IMR-90 (cell line): Measurements from ENCODE around the gene SPTY2D1. TPM values are rescaled to one million over a fixed set of nuclear protein-coding genes. Genes with fewer than 3 reads are reported as not detected.

Experiments used
- ATAC-seq: fragments of 200-7000 bp; cut with Tn5 transposase; 2 replicates; pipeline ENCODE4 v1.9.1; 2020; ENCODE audit warnings: low read depth, mild to moderate bottlenecking, moderate library complexity
- BruUV-seq: library from RNA; stranded (reverse); fragments of 400-500 nt; replicated peaks from 2 replicates; lab custom pipeline; 2021; lab: Mats Ljungman, UMichigan
- CTCF ChIA-PET: fragments of 300-600 bp; formaldehyde crosslinking; extraction: SDS; loops from one replicate; lab custom pipeline; 2021; ENCODE audit warnings: antibody characterized with exemption; lab: Yijun Ruan, JAX
- POLR2A ChIA-PET: fragments of 300-600 bp; sonication (Branson Sonifier 250); formaldehyde crosslinking; loops from one replicate; lab custom pipeline; 2022; ENCODE audit warnings: antibody characterized with exemption; ENCODE audit not compliant: unreplicated experiment; lab: Charles Lee
- DNase-seq: peaks from one replicate; pipeline ENCODE4 v3.0.0; 2013
- H2AFZ ChIP-seq: replicated peaks from 2 replicates; pipeline ENCODE3; 2013; ENCODE audit warnings: low read length, mild to moderate bottlenecking; ENCODE audit not compliant: poor library complexity
- H2AK5ac ChIP-seq: 2 replicates; pipeline ENCODE4 v1.6.1; 2013; ENCODE audit warnings: low read depth, low read length, inconsistent platforms
- H2AK9ac ChIP-seq: replicated peaks from 2 replicates; pipeline ENCODE3; 2013; ENCODE audit warnings: mild to moderate bottlenecking, low read depth, low read length, moderate library complexity; ENCODE audit not compliant: poor library complexity
- H2BK120ac ChIP-seq: 2 replicates; pipeline ENCODE4 v1.6.1; 2013; ENCODE audit warnings: low read depth, low read length, inconsistent platforms
- H2BK15ac ChIP-seq: 3 replicates; pipeline ENCODE4 v1.6.1; 2013; ENCODE audit warnings: low read depth, low read length, inconsistent platforms
- H2BK20ac ChIP-seq: 2 replicates; pipeline ENCODE4 v1.6.1; 2013; ENCODE audit warnings: low read depth, mild to moderate bottlenecking, inconsistent platforms, low read length, moderate library complexity
- H2BK5ac ChIP-seq: 2 replicates; pipeline ENCODE4 v1.6.1; 2013; ENCODE audit warnings: mild to moderate bottlenecking, low read depth, low read length, inconsistent platforms; ENCODE audit not compliant: poor library complexity, severe bottlenecking
- H3K14ac ChIP-seq: replicated peaks from 2 replicates; pipeline ENCODE4 v1.6.1; 2013; ENCODE audit warnings: low read depth, low read length, inconsistent platforms
- H3K18ac ChIP-seq: 2 replicates; pipeline ENCODE4 v1.6.1; 2013; ENCODE audit warnings: low read depth, low read length, control low read depth
- H3K23ac ChIP-seq: 2 replicates; pipeline ENCODE4 v1.6.1; 2013; ENCODE audit warnings: low read depth, low read length, inconsistent platforms
- H3K27ac ChIP-seq: 2 replicates; pipeline ENCODE4 v1.5.1; 2013; ENCODE audit warnings: mild to moderate bottlenecking, control low read depth, low read length; ENCODE audit not compliant: insufficient read depth
- H3K27me3 ChIP-seq: 2 replicates; pipeline ENCODE4 v1.6.1; 2013; ENCODE audit warnings: low read length; ENCODE audit not compliant: control insufficient read depth, insufficient read depth
- H3K36me3 ChIP-seq: 2 replicates; pipeline ENCODE4 v1.6.1; 2013; ENCODE audit warnings: low read length, mixed read lengths; ENCODE audit not compliant: control insufficient read depth, insufficient read depth
- H3K4ac ChIP-seq: 2 replicates; pipeline ENCODE4 v1.6.1; 2013; ENCODE audit warnings: low read depth, low read length, inconsistent platforms
- H3K4me1 ChIP-seq: 2 replicates; pipeline ENCODE4 v1.6.1; 2013; ENCODE audit warnings: low read length, mixed read lengths; ENCODE audit not compliant: control insufficient read depth, insufficient read depth
- H3K4me2 ChIP-seq: 2 replicates; pipeline ENCODE4 v1.6.1; 2013; ENCODE audit warnings: low read depth, mild to moderate bottlenecking, control low read depth, low read length, moderate library complexity
- H3K4me3 ChIP-seq: 2 replicates; pipeline ENCODE4 v1.5.1; 2013; ENCODE audit warnings: low read depth, mild to moderate bottlenecking, control low read depth, low read length, moderate library complexity; ENCODE audit not compliant: insufficient read depth
- H3K56ac ChIP-seq: 2 replicates; pipeline ENCODE4 v1.6.1; 2013; ENCODE audit warnings: low read length, inconsistent platforms; ENCODE audit not compliant: insufficient read depth; ENCODE audit errors: extremely low read depth
- H3K79me1 ChIP-seq, 2 experiments: 2 replicates each; pipeline ENCODE4 v1.6.1; 2013; ENCODE audit warnings: low read length in 2 of 2, inconsistent platforms in 1 of 2, low read depth in 1 of 2
- H3K9ac ChIP-seq: 2 replicates; pipeline ENCODE4 v1.6.1; 2013; ENCODE audit warnings: low read depth, low read length, control low read depth
- H3K9me1 ChIP-seq: 2 replicates; pipeline ENCODE4 v1.6.1; 2013; ENCODE audit warnings: low read length, inconsistent platforms; ENCODE audit not compliant: insufficient read depth
- H3K9me3 ChIP-seq: 2 replicates; pipeline ENCODE4 v1.6.1; 2013; ENCODE audit warnings: low read length; ENCODE audit not compliant: control insufficient read depth, insufficient read depth
- H4K20me1 ChIP-seq: 2 replicates; pipeline ENCODE4 v1.6.1; 2013; ENCODE audit warnings: low read length, inconsistent platforms; ENCODE audit not compliant: insufficient read depth
- H4K5ac ChIP-seq: 2 replicates; pipeline ENCODE4 v1.6.1; 2013; ENCODE audit warnings: mild to moderate bottlenecking, low read depth, low read length, control low read depth
- H4K8ac ChIP-seq, 2 experiments: 2 replicates each; pipeline ENCODE4 v1.6.1; 2013; ENCODE audit warnings: low read depth in 2 of 2, low read length in 2 of 2, control low read depth in 1 of 2, inconsistent platforms in 1 of 2
- H4K91ac ChIP-seq: 2 replicates; pipeline ENCODE4 v1.6.1; 2013; ENCODE audit warnings: low read depth, low read length, inconsistent platforms; ENCODE audit not compliant: insufficient read depth
- CEBPB ChIP-seq: IDR thresholded peaks from 2 replicates; pipeline ENCODE4 v1.6.1; 2012; ENCODE audit warnings: low read depth, low read length, improper control_type of control experiment
- CHD1 ChIP-seq: IDR thresholded peaks from 2 replicates; pipeline ENCODE4 v1.6.1; 2012; ENCODE audit warnings: low read depth, low read length, improper control_type of control experiment
- MAFK ChIP-seq: IDR thresholded peaks from 2 replicates; pipeline ENCODE4 v1.6.1; 2012; ENCODE audit warnings: low read depth, low read length, improper control_type of control experiment
- POLR2A ChIP-seq: IDR thresholded peaks from 2 replicates; pipeline ENCODE4 v1.6.1; 2012; ENCODE audit warnings: mild to moderate bottlenecking, low read depth, low read length
- WGBS, 2 experiments: methylation state at CpG; one replicate each; pipeline versions ENCODE4 v1.1.5 to v1.1.7; 2013; ENCODE audit warnings: missing lambda C conversion rate in 2 of 2; ENCODE audit not compliant: insufficient read length in 1 of 2; ENCODE audit errors: extremely low coverage in 2 of 2; 5-methylcytosine and 5-hydroxymethylcytosine counted together
- dilution Hi-C: fragments of 300-500 bp; cut with HindIII; formaldehyde crosslinking; loops from one replicate; pipeline ENCODE4 v1.14.3; 2018; ENCODE audit warnings: low sequenced_read_pairs; ENCODE audit not compliant: unreplicated experiment
- in situ Hi-C: fragments of 300-500 bp; cut with MboI; formaldehyde crosslinking; loops from 3 replicates; pipeline ENCODE4 v1.14.3; 2019; ENCODE audit warnings: low sequenced_read_pairs, inconsistent platforms, mixed read lengths
- intact Hi-C: fragments of 100-400 bp; cut with micrococcal nuclease; formaldehyde crosslinking; loops from 2 replicates; pipeline ENCODE4 v1.10.0; 2022
- polyA plus RNA-seq, 3 experiments: library from polyadenylated mRNA; depleted of rRNA; stranded (reverse); fragments of >200 nt; gene quantifications; 2 replicates each; pipeline ENCODE4 v1.2.3, GENCODE V29; 2012; ENCODE audit warnings: low replicate concordance in 1 of 3
- total RNA-seq: library from RNA; depleted of rRNA; stranded (reverse); fragments of >200 nt; gene quantifications from 2 replicates; pipeline ENCODE4 v1.2.3, GENCODE V29; 2012

Gene SPTY2D1
- total and polyA plus RNA-seq, 2 of the 4 experiments (the other 2 are of a cell fraction) = 10.3 to 36.6 TPM

DNA sequence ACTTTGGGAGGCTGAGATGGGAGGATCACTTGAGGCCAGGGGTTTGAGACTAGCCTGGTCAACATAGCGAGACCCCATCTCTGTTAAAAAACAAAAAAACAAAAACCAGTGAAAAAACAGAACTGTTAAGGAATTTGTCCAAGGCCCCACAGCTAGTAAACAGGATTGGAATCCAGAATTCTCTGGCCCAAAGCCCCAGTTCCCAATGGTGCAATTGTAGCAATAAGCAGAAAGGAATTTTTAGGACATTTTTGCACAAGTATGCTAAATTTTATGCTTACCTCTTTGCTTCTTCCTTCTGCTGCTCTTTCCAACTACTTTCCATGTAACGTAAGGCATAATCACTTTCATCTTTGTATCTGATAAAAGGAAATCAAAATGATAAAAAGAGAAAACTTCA, 22.9 kb downstream of the SPTY2D1 start:
- H3K9ac ChIP-seq = no peak overlapping the region
- no peak overlapping the region for H2BK5ac ChIP-seq
- H2BK20ac ChIP-seq = no peak overlapping the region
- H2BK120ac ChIP-seq = no peak overlapping the region
- H2BK15ac ChIP-seq = no peak overlapping the region
- peaks cover 7% of the 10 kb centered on the region for H3K4me1 ChIP-seq
- no peak overlapping the region for H2AFZ ChIP-seq
- H3K14ac ChIP-seq = no peak overlapping the region
- ATAC-seq = peak; percentile 42; the same call in 1 of the 2 replicates
- no peak overlapping the region for H3K4me3 ChIP-seq
- H3K9me1 ChIP-seq = peaks cover 9% of the 10 kb centered on the region; the same call in 1 of the 2 replicates
- no peak overlapping the region for H3K23ac ChIP-seq
- no peaks in the 10 kb centered on the region for H3K27me3 ChIP-seq
- dilution Hi-C loops = no loop called here
- H3K9me3 ChIP-seq = no peaks in the 10 kb centered on the region
- H4K20me1 ChIP-seq = peaks cover 12% of the 10 kb centered on the region; the same call in 1 of the 2 replicates
- ChIA-PET POLR2A (no interaction called here), CTCF (interaction anchor here (0.7 kb wide), 1 partner anchor 658 kb away, joined by 4 read pairs; no protein-coding TSS in a partner anchor)
- no peak overlapping the region for H4K91ac ChIP-seq
- BruUV-seq = no TSS peak
- no peak overlapping the region for H4K8ac ChIP-seq
- peak overlapping the region; percentile 54; the same call in 1 of the 2 replicates for H4K5ac ChIP-seq
- no peak overlapping the region for H2AK9ac ChIP-seq
- DNase-seq = peak; percentile 18
- no peak overlapping the region for H3K4me2 ChIP-seq
- no CpG with 5 or more reads among the region's 2 CpGs for WGBS, 2 experiments
- peaks cover 36% of the 10 kb centered on the region for H3K36me3 ChIP-seq
- peak overlapping the region; percentile 64; the same call in 1 of the 2 replicates for H3K27ac ChIP-seq
- no peak overlapping the region for H3K56ac ChIP-seq
- H3K4ac ChIP-seq = no peak overlapping the region
- H3K18ac ChIP-seq = no peak overlapping the region
- H2AK5ac ChIP-seq = no peak overlapping the region
- TF ChIP-seq CHD1 (no peak), CEBPB (0 out of 2 replicates have a peak, but pooled peaks have one; percentile 12), POLR2A (no peak), MAFK (0 out of 2 replicates have a peak, but pooled peaks have one; percentile 11)
- intact Hi-C loops = no loop called here
- in situ Hi-C loops = no loop called here
- peaks cover 21 to 34% of the 10 kb centered on the region in 2 experiments for H3K79me1 ChIP-seq
